K562 (cell line): ENCODE data around the gene CDKN2C. TPM values are rescaled to one million over a fixed set of nuclear protein-coding genes. Genes with fewer than 3 reads are reported as not detected.

Experiments
- ARID1B ChIP-seq: fragments of 450-650 bp; IDR thresholded peaks from 2 replicates; pipeline ENCODE4 v1.6.1; 2016; ENCODE audit warnings: antibody characterized with exemption, mild to moderate bottlenecking, inconsistent platforms
- BRD4 ChIP-seq: fragments of 200-600 bp; sonication (generic); IDR thresholded peaks from 2 replicates; pipeline ENCODE4 v1.6.1; 2017; ENCODE audit warnings: inconsistent platforms
- CREM ChIP-seq: IDR thresholded peaks from 2 replicates; pipeline ENCODE4 v1.6.1; 2014; ENCODE audit warnings: antibody characterized with exemption, low read depth
- E4F1 ChIP-seq: fragments of 250-450 bp; sonication (Bioruptor Pico); IDR thresholded peaks from 2 replicates; pipeline ENCODE4 v1.5.0; 2021; ENCODE audit warnings: mild to moderate bottlenecking, borderline replicate concordance
- GABPB1 ChIP-seq: sonication (generic); formaldehyde crosslinking; IDR thresholded peaks from 2 replicates; pipeline ENCODE4 v1.8.0; 2022; ENCODE audit warnings: mild to moderate bottlenecking, missing genetic modification reagents
- HES1 ChIP-seq: fragments of 450-650 bp; IDR thresholded peaks from 2 replicates; pipeline ENCODE4 v1.6.1; 2016; ENCODE audit warnings: low read depth, mild to moderate bottlenecking, moderate library complexity
- HIVEP1 ChIP-seq: fragments of 250-450 bp; sonication (Bioruptor Pico); IDR thresholded peaks from 2 replicates; pipeline ENCODE4 v1.4.0; 2020; ENCODE audit warnings: mild to moderate bottlenecking
- PTRF ChIP-seq: fragments of 450-650 bp; IDR thresholded peaks from 2 replicates; pipeline ENCODE4 v1.6.1; 2016; ENCODE audit warnings: mild to moderate bottlenecking, missing genetic modification characterization, missing compliant biosample characterization
- RBM34 ChIP-seq: fragments of 200-400 bp; formaldehyde crosslinking; IDR thresholded peaks from 2 replicates; pipeline ENCODE4 v1.6.1; 2018; ENCODE audit warnings: low read length, borderline replicate concordance; ENCODE audit not compliant: insufficient read depth
- RNF2 ChIP-seq: sonication (generic); IDR thresholded peaks from 2 replicates; pipeline ENCODE4 v1.6.1; 2016
- SMAD2 ChIP-seq: fragments of 150-350 bp; IDR thresholded peaks from 2 replicates; pipeline ENCODE4 v1.6.1; 2014; ENCODE audit warnings: low read depth, mild to moderate bottlenecking, low read length
- THRB ChIP-seq: fragments of 450-650 bp; formaldehyde crosslinking; conservative IDR thresholded peaks from 2 replicates; pipeline ENCODE4 v1.4.0; 2022; ENCODE audit warnings: mild to moderate bottlenecking, missing genetic modification characterization
- ZBTB33 ChIP-seq: sonication (generic); formaldehyde crosslinking; IDR thresholded peaks from 2 replicates; pipeline ENCODE4 v1.8.1; 2023; ENCODE audit warnings: mild to moderate bottlenecking, missing genetic modification reagents
- ZKSCAN1 ChIP-seq: fragments of 150-350 bp; IDR thresholded peaks from 2 replicates; pipeline ENCODE4 v1.6.1; 2016; ENCODE audit warnings: low read depth, low read length
- ZNF140 ChIP-seq: fragments of 250-450 bp; sonication (Bioruptor Pico); IDR thresholded peaks from 2 replicates; pipeline ENCODE4 v1.8.0; 2021; ENCODE audit warnings: moderate library complexity, mild to moderate bottlenecking, inconsistent platforms
- ZNF282 ChIP-seq: sonication (generic); formaldehyde crosslinking; IDR thresholded peaks from 2 replicates; pipeline ENCODE4 v1.8.1; 2023; ENCODE audit warnings: missing genetic modification reagents
- polyA plus RNA-seq, 8 experiments: library from polyadenylated mRNA; depleted of rRNA in 4 of 8; stranded (reverse) in 5 of 8; unstranded in 3 of 8; fragments of >200 nt; fragmentation: Nextera tagmentation in 2 of 8; fragmentation: Illumina TruSeq in 1 of 8; extraction: Ambion mirVana in 2 of 8; extraction: Trizol in 1 of 8; gene quantifications; 2 replicates each; pipeline versions ENCODE4 v1.2.1 to v1.2.3, GENCODE V29; 2011 to 2014; ENCODE audit warnings: inconsistent platforms in 1 of 8, missing spikeins in 1 of 8
- total RNA-seq, 7 experiments: library from RNA; depleted of rRNA in 6 of 7; stranded (reverse); fragments of >200 nt in 6 of 7; fragmentation: Illumina TruSeq in 2 of 7; extraction: Trizol in 2 of 7; gene quantifications; 2 replicates each; pipeline versions ENCODE4 v1.2.1 to v1.2.3, GENCODE V29; 2011 to 2021; ENCODE audit warnings: low replicate concordance in 1 of 7
- TF ChIP-seq, protein P1 (sequence below): fragments of 250-450 bp; sonication (Bioruptor Pico); IDR thresholded peaks from 2 replicates; pipeline ENCODE4 v1.5.0; 2022; ENCODE audit warnings: mild to moderate bottlenecking

The CDKN2C gene
- total and polyA plus RNA-seq, 9 of the 15 experiments (the other 6 are each of a cell fraction or from before 2014, with no cell fraction given) = 11.9 to 74.3 (median 45.9) TPM

- no peak; the same call in 1 of the 2 replicates for TF ChIP-seq BRD4
- no peak for TF ChIP-seq GABPB1 (CRISPR knock-in tag)
- no peak for TF ChIP-seq ZKSCAN1
- TF ChIP-seq E4F1 (CRISPR knock-in tag) = no peak
- TF ChIP-seq RNF2 = no peak
- peak; percentile 79; the same call in 1 of the 2 replicates for TF ChIP-seq THRB (CRISPR knock-in tag)
- TF ChIP-seq ZNF140 (CRISPR knock-in tag) = no peak
- no peak for TF ChIP-seq HIVEP1 (CRISPR knock-in tag)
- no peak for TF ChIP-seq RBM34
- TF ChIP-seq, protein P1, sequence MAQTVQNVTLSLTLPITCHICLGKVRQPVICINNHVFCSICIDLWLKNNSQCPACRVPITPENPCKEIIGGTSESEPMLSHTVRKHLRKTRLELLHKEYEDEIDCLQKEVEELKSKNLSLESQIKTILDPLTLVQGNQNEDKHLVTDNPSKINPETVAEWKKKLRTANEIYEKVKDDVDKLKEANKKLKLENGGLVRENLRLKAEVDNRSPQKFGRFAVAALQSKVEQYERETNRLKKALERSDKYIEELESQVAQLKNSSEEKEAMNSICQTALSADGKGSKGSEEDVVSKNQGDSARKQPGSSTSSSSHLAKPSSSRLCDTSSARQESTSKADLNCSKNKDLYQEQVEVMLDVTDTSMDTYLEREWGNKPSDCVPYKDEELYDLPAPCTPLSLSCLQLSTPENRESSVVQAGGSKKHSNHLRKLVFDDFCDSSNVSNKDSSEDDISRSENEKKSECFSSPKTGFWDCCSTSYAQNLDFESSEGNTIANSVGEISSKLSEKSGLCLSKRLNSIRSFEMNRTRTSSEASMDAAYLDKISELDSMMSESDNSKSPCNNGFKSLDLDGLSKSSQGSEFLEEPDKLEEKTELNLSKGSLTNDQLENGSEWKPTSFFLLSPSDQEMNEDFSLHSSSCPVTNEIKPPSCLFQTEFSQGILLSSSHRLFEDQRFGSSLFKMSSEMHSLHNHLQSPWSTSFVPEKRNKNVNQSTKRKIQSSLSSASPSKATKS (CRISPR knock-in tag) = no peak
- no peak for TF ChIP-seq ZNF282 (CRISPR knock-in tag)
- peak; percentile 29; the same call in 1 of the 2 replicates for TF ChIP-seq HES1
- no peak for TF ChIP-seq ZBTB33
- TF ChIP-seq PTRF (tag) = no peak
- no peak for TF ChIP-seq SMAD2
- peak; percentile 52; the same call in 1 of the 2 replicates for TF ChIP-seq ARID1B
- TF ChIP-seq CREM = peak; percentile 34; the same call in 1 of the 2 replicates
Measured at GRCh38 chr1:50978852-50979781, 9.1 kb downstream of the CDKN2C start (continued).
